VCaP (cell line): ENCODE measurements around the gene NDUFV2.

Experiments
- H3K27ac ChIP-seq: fragments of 450-650 bp; 2 replicates; pipeline ENCODE4 v1.5.1; 2017
- TF ChIP-seq, protein P1 (sequence below): fragments of 450-650 bp; conservative IDR thresholded peaks from 2 replicates; pipeline ENCODE4 v1.5.1; 2017; ENCODE audit warnings: mild to moderate bottlenecking, moderate library complexity

The NDUFV2 gene

DNA sequence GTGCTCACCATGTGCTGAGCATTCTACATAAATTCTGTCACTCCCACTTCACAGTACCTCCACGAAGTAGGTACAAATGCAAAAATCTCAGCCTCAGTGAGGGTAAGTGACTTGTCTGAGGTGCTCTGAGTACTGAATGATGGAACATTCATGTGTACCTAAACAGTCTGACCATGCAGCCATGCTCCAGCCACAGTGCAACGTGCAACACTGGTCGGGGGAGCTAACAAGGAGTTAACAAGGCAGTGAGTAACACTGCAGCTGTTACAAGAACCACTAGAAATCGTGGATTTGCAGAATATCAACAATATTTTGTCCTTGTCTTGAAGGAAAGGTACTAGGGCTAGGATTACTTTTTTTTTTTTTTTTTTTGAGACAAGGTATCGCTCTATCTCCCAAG is 36.6 kb upstream of the NDUFV2 start:
- TF ChIP-seq, protein P1, sequence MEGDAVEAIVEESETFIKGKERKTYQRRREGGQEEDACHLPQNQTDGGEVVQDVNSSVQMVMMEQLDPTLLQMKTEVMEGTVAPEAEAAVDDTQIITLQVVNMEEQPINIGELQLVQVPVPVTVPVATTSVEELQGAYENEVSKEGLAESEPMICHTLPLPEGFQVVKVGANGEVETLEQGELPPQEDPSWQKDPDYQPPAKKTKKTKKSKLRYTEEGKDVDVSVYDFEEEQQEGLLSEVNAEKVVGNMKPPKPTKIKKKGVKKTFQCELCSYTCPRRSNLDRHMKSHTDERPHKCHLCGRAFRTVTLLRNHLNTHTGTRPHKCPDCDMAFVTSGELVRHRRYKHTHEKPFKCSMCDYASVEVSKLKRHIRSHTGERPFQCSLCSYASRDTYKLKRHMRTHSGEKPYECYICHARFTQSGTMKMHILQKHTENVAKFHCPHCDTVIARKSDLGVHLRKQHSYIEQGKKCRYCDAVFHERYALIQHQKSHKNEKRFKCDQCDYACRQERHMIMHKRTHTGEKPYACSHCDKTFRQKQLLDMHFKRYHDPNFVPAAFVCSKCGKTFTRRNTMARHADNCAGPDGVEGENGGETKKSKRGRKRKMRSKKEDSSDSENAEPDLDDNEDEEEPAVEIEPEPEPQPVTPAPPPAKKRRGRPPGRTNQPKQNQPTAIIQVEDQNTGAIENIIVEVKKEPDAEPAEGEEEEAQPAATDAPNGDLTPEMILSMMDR = no peak

DNA sequence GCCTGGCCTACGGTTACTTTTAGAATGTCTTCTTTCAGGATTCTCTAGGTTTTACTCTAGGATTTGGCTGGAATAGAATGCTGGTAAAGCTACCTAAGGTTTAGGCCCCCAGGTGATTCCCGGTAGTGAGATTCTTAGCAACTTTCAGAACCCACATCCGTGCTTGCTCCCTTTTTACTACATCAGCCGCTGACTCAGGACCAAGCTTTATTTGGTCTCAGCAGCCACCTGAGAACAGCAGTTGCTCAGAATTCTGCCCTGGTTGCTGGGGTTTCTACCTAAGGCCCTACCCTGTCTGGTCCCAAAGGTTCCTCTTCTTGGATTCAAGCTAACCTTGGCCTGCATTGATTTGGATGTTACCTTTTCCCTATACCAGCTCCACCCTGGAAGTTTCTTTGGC is 36.1 kb upstream of the NDUFV2 start:
- no peak overlapping the region for H3K27ac ChIP-seq
- TF ChIP-seq, protein P1 = no peak

More for the DNA sequence above, 36.6 kb upstream of the NDUFV2 start:
- no peak overlapping the region for H3K27ac ChIP-seq

DNA sequence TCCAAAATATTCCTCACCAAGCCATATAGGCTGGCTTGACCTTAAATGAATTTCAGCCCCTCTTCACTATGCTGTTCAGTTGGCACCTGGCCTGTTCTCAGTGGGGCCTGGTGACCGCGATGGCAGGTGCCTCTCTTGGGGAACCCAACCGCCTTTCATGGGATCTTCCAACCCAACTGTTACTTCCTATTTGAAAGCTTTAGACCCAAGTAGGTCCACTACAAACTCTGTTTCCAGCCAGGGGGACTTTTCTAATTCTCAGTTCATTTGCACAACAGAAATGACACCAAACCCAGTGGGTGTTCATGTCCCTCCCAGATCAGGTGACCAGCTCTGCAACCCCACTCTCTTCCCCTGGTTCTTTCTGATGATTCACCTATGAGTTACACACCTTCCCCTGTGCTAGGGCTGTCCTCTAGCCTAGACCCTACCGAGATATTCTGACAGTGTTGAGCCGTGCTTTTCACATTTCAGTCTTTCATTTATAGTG is 35.6 kb upstream of the NDUFV2 start:
- TF ChIP-seq, protein P1 = no peak
- H3K27ac ChIP-seq = no peak overlapping the region

DNA sequence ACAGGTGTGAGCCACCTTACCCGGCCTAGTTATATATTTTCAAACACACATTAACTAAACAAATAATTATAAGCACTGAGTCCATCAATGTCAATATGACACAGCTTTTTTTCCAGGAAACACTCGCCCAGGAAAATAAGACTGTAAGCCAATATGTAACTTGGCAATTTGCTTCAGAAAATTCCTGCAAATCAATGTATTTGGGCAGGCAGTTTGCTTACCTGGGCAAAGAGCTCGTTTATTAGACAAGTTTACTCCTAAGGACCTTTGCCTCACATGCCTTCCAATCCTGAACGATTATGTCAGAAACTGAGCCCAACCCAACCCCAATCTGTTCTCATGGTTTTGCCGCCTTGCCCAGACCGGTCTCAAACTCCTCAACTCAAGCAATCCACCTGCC is 34.7 kb upstream of the NDUFV2 start:
- TF ChIP-seq, protein P1 = no peak
- H3K27ac ChIP-seq = peak overlapping the region; percentile 42

DNA sequence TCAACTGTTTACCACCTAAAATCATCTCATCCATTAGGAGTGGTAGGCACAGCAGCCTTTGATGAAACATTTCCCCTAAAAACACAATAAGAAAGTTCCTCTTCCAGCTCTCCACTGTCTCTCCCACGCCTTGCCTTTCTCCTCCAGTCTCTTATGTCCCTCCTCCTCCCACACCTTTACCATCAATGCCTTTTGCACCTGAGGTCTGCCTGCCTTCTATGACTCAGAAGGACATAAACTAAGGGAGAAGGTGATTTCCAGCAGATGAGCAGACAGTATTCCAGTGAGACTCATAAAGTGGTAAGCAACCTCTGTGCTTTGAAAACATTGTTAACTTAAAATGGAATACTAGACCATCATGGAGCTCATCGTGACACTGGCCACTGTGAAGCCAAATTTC is 34.2 kb upstream of the NDUFV2 start:
- TF ChIP-seq, protein P1 = no peak
- peak overlapping the region; percentile 42 for H3K27ac ChIP-seq

DNA sequence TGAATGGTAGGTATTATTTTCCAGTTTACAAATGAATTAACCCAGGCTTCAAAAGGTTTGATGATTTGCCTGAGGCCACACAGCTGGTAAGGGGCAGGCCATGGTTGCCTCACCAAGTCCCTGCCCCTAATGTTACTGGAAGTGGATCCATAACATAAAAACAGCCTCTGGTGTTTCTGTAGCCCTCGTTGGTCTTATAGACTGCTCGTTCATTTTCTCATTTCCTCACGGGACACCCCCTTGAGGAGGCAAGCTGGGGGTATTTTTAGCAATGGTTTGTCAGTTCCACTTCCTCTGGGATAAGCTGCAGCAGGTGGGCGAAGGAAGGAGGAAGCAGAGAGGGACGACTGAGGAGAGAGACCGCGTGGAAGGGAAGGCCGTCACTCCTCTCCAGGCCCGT is 32.9 kb upstream of the NDUFV2 start:
- TF ChIP-seq, protein P1 = no peak
- no peak overlapping the region for H3K27ac ChIP-seq

GRCh38 chr18:9070212-9070611 is 32.3 kb upstream of the NDUFV2 start:
- TF ChIP-seq, protein P1 = no peak
- no peak overlapping the region for H3K27ac ChIP-seq
